Stimulated activated naive CD4-positive, alpha-beta T cell treated with Interleukin-2 at 50 U/mL for 16 hours (primary cell): ENCODE results near the gene KLHL29.

ENCODE experiments used
- DNase-seq: peaks from one replicate; lab custom pipeline; 2025; lab: John Stamatoyannopoulos, UW

Gene KLHL29

GRCh38 chr2:23684395-23685176, 299.6 kb downstream of the KLHL29 start:
- no peak for DNase-seq

GRCh38 chr2:23685181-23685580, 300.2 kb downstream of the KLHL29 start:
- DNase-seq = no peak

DNA sequence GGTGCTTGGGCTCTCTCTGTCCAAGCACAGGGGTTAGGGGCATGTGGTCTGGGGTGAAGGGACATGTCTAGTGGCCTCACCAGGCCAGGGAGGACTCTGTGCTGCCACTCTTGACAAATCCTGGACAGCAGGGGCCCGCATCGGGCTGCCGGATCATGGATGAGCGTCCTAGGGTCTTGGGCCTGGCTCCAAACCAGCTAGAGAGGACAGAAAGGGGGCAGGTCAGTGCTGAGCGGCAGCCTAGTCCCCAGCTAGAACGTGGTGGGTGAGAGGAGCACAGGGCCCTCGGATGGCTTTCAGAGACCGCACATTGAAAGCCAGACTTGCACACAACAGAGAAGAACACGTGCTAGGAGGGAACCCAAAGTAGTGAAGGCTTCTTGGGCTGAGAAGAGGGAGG, 300.7 kb downstream of the KLHL29 start:
- no peak for DNase-seq

DNA sequence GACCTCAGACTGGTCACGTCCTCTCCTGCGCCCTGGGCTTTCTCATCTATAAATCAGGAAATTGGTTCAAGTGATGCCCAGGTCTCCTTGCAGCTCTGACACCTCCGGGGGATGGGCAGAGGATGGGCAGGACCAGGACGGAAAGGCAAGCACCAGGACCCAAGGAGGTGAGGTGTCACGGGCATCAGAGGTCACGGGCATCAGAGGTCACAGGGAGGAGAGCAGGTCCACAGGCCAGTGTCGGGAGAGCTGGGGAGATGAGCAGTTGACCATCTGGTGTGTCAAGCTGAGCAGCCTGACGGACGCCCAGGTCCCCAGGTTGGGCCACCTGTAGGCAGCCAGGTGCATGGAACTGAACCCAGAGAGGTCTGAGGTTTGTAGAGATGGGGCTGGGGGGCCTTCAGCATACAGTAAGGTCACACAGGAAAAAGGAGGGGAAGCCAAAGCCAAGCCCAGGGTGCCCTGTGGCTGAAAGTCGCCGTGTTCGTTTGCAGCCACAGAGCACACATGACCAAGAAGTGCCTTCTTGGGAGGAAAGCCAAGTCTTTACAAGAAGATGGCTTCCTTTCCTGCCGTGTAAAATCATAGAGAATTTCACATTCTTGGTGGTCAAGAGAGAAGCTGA, 301.5 kb downstream of the KLHL29 start:
- DNase-seq = no peak

GRCh38 chr2:23687214-23687613, 302.2 kb downstream of the KLHL29 start:
- DNase-seq = no peak

DNA sequence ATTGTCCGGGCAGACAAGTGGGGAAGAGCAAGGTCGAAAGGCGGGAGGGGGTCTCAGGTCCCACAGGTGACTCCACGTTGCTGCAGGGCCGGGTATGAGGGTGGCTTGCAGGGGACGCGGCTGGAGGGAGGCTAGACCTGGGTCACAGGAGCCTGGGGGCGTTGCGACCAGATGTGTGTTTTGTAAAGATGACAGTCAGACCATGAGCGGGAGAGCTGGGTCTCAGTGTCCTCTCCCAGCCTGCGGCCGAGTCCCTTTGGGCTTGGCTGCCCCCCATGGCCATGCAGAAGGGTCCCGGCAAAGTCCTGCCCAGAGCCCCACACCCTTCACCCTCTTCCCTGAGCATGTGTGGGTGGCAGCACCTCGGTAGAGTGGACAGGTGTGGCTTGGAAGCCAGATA, 302.7 kb downstream of the KLHL29 start:
- DNase-seq = no peak

DNA sequence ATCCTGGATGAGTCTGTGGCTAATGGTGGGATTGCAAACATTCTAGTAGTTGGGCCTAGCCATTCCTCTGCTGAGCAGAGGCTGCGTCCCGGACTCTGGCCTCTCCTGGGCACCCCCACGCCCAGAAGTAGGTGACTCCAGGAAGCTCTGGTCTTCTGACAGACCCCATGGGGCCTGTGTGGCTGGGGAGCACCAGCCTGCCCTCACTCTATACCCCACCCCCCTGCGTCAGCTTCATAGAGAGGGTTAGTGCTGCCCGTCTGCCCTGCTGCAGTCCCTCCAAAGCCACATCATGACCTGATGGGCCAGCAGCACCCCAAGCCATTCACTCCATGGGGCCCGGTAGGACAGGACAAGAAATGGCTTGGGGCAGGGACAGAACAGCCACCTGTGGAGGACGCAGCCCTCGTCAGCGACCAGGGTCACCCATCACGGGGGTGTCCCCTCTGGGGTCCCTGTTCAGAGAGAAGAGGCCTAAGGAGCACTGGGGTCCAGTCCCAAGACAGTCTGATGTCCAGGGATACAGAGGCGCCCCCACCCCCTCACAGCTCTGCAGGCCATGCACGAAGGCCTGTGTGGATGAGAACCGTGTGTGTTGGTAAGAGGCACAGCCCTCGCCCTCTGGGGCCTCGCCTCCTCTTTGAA, 303.6 kb downstream of the KLHL29 start:
- no peak for DNase-seq

- DNase-seq = no peak
Measured at GRCh38 chr2:23689131-23689700, 304.2 kb downstream of the KLHL29 start.

DNA sequence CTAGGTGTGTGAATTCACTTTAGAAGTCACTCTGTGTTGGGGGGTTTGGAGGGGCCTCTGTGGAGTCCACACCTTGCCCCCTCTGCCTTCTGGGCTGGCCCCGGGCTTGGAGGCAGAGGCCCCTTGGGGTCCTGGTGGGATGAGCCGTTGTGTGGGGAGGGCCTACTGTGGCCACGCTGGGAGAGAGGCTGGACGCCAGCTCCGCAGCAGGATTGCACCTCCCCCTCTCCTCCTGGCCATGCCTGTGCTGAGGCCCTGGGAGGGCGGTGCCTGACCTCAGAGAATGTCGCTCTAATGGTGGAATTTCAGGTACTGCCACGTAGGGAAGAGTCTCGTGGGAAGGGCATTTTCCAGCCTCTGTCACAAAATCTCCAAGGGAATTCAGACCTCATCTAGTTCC, 304.9 kb downstream of the KLHL29 start:
- DNase-seq = no peak

DNA sequence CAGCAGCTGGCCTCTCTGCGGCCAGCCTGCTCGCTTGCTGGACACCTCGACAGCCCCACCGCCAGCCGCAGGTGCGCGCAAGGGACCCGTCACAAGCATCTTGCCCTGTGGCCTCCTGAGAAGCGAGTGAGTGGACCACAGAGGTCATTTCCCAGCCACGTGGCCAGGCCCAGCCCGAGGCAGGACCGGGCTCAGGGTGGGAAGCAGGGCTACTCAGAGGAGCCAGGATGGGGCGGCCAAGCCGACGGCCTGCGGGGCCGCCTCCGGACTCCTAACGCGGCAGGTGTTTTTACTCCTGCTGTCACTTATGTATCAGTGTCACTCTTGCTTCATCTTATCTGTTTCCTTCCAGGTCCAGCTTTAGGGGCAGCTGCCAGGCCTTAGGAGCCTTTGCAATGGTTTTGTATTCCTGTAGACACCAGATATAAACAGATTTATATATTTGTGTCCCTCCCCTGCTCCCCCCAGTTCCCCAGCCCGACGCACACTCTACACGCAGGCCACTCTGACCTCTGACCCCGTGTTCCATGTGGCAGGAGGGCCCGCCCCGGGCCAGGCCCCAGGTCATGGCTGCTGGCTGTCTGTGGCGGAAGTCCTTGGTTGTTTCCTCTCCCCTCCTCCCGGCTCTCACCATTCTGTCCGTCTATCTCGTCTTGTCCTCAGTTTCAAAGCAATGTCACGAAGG, 305.6 kb downstream of the KLHL29 start:
- DNase-seq = no peak

DNA sequence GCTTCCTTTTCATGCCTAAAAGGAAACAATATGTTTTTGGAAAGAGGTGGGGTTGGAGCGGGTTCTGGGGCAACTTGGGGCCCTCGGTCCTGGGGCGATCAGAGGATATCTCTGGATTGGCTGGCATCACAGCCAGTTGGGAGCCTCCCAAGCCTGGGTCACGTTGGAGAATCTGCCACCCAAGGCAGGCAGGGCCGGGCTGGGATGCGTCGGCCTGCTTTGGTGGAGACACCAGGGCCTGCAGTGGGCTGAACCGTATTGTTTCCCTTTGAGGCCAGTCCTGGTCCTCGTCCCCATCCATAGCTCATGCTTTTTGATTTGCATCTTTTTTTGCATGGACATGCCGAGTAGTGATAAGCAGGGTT, 306.1 kb downstream of the KLHL29 start:
- DNase-seq = no peak

- no peak for DNase-seq
Measured at GRCh38 chr2:23691565-23691964, 306.6 kb downstream of the KLHL29 start.

GRCh38 chr2:23692263-23692662, 307.3 kb downstream of the KLHL29 start:
- no peak for DNase-seq

- DNase-seq = no peak
Measured at GRCh38 chr2:23692851-23693605, 308.0 kb downstream of the KLHL29 start.

GRCh38 chr2:23693606-23693951, 308.6 kb downstream of the KLHL29 start:
- DNase-seq = no peak

DNA sequence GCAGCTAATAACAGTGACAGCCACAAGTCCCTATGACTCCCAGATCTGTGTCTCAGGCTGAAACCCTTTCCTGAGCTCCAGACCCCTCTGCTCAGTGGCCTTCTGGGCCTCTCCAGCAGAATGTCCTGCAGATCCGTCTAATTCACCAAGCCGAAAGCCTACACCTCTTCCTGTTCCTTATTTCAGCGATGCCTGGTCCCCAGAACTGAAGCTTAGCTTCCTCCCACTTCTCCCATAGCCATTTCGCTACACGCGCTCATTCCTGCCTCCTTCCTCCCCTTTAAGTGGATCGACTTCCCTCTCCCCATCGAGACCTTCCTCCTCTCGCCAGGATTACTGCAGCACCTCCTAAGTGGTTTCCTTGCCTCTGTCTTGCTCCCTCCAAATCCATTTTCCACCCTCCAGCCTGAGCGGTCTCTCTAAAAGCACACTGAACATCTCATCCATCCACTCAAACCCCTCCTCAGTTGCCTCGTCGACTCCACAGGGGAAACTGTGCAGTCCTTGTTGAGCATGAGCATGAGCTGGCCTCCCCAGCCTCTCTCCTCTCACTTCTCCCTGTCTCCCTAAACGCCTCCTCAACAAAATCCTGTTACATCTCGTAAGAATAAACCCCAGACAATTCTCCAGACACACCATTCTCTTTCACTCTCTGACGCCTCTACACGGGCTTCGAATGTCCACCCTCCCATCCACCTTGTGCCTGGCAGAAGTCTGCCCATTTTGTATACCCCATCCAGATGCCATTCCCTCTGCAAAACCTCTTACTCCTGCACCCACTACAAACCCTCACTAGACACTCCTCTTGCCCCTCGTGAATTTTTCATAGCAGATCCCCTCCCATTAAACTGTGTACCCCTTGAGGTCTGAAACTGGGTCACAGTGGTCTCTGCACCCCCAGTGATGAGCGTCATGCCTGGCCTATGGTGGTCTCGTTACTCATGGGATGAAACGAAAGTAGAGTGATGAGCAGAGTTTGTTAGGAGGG, 309.4 kb downstream of the KLHL29 start:
- DNase-seq = no peak

DNA sequence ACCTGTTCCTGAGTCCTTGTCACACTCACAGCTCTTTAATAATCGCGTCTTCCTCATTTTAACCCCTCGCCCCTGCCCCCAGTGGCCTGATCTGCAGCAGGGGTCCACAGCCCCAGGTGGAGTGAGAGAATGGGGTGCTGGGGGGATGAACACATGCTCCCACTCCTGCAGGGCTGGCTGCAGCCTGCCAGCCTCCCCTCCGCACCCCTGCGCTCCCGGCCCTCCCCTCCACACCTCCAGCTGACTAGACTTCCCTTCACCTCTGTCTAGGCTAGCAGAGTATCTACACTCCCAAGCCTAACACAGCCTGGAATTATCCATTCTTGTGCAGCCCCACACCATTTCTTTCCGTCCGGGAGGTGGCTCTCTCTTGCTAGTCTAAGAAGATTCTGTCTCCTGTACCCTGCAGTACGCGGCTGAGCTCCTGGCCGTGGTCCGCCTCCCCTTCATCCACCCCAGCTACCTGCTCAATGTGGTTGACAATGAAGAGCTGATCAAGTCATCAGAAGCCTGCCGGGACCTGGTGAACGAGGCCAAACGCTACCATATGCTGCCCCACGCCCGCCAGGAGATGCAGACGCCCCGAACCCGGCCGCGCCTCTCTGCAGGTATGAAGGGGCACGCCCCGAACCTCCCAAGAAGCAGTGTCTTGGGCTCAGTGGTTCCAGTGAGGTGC, 310.4 kb downstream of the KLHL29 start:
- no peak for DNase-seq

DNA sequence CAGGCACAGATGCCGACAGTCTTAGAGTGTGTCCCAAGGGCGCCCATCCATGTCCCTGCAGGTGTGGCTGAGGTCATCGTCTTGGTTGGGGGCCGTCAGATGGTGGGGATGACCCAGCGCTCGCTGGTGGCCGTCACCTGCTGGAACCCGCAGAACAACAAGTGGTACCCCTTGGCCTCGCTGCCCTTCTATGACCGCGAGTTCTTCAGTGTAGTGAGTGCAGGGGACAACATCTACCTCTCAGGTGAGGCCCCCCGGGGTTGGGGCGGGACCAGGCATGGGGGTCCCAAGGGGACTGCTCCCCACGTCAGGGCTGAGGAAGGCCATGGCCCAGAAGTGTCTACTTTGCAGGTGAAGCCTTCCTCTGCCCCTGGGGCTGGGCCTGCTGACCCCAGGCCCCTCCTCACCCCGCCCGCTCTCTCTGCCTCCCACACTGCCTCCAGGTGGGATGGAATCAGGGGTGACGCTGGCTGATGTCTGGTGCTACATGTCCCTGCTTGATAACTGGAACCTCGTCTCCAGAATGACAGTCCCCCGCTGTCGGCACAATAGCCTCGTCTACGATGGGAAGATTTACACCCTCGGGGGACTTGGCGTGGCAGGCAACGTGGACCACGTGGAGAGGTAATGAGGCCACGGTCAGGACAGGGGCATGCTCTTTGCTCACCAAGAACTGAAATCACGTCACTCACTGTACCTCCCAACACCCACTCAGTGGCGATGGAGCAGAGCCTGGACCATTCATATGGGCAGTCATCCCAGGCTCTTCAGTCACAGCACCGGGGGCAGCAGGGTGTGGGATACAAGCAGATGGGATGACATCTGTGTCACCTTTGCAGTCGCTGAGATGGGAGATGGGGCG, 311.1 kb downstream of the KLHL29 start:
- DNase-seq = no peak

- DNase-seq = no peak
Measured at GRCh38 chr2:23696752-23697045, 311.7 kb downstream of the KLHL29 start.
